Measurements from ENCODE around the gene DNAI4.

Gene DNAI4

DNA sequence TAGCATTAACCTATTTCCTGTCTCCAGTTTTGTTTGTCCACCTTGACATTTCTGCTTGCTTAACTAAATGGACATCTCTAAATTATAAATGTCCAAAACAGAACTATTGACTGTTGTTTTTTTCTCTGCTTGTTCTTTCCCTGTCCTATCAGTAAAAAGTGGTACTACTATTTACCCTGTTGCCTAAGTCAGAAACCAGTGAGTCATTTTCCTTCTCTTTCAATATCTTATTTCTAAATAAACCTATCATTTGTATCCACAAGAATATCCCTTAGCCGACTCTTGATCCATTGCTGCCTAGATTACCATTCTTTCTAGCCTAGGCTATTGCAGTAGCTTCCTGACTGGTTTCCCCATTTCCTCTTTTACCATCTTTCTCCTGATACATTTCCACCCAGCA, 22.6 kb upstream of the DNAI4 start:
- no peak for DNase-seq (ENCODE audit: low read depth)
- TF ChIP-seq, protein P1, sequence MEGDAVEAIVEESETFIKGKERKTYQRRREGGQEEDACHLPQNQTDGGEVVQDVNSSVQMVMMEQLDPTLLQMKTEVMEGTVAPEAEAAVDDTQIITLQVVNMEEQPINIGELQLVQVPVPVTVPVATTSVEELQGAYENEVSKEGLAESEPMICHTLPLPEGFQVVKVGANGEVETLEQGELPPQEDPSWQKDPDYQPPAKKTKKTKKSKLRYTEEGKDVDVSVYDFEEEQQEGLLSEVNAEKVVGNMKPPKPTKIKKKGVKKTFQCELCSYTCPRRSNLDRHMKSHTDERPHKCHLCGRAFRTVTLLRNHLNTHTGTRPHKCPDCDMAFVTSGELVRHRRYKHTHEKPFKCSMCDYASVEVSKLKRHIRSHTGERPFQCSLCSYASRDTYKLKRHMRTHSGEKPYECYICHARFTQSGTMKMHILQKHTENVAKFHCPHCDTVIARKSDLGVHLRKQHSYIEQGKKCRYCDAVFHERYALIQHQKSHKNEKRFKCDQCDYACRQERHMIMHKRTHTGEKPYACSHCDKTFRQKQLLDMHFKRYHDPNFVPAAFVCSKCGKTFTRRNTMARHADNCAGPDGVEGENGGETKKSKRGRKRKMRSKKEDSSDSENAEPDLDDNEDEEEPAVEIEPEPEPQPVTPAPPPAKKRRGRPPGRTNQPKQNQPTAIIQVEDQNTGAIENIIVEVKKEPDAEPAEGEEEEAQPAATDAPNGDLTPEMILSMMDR (IDR thresholded peaks at IDR 0.05; ENCODE audit: control insufficient read depth, extremely low read depth, insufficient read depth), result no peak
- H3K4me3 ChIP-seq (ENCODE audit: low read depth, low read length), result no peak overlapping the region

DNA sequence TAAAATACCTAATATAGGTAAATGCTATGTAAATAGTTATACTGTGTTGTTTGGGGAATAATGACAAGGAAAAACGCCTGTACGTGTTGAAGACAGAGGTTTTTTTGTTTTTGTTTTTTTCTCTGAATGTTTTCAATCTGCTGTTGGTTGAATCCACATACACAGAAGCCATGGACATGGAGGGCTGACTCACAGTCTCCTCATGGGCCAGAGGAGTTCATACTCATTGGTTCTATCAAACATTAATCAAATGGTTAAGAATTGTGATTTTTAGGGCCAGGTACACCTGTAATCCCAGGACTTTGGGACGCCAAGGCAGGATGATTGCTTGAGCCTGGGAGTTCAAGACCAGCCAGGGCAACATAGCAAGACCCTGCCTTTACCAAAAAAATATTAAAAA, 20.7 kb upstream of the DNAI4 start:
- H3K4me3 ChIP-seq (ENCODE audit: low read depth, low read length), result no peak overlapping the region
- TF ChIP-seq, protein P1 (IDR thresholded peaks at IDR 0.05; ENCODE audit: control insufficient read depth, extremely low read depth, insufficient read depth), result no peak
- DNase-seq (ENCODE audit: low read depth), result no peak

DNA sequence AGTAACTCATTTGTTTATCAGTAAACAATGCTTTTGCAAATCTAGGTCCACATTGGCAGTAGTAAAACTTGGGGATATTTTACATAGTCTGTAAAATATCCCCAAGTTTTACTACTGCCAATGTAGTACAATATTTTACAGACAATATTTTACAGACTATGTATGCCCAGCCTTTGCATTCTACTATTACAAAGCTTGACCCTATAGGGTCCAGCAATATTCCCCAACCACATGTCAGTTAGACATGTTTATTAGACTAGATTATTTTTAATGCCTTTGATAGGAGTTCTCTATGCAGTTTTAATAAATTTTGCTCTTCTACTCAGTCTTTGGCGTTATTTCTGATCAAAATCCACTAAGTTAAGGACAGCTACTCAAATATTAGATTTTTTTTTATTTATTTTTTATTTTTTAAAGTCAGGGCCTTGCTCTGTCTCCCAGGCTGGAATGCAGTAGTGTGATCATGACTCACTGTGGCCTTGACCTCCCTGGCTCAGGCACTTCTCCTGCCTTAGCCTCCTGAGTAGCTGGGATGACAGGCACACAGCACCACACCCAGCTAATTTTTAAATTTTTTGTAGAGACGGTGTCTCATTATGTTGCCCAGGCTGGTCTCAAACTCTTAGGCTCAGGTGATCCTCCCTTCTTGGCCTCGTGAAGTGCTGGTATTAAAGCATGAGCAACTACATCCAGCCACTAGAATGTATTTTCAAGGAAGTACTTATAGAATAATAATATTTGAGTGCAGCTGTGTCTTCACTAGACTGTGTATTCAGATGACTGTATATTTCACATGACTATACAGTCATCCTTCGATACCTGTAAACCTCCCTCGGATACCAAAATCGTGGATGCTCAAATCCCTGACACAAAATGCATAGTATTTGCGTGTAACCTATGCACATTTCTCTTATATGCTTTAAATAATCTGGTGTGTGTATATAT, 19.9 kb upstream of the DNAI4 start:
- TF ChIP-seq, protein P1 (IDR thresholded peaks at IDR 0.05; ENCODE audit: control insufficient read depth, extremely low read depth, insufficient read depth), result no peak
- no peak for DNase-seq (ENCODE audit: low read depth)
- no peak overlapping the region for H3K4me3 ChIP-seq (ENCODE audit: low read depth, low read length)

DNA sequence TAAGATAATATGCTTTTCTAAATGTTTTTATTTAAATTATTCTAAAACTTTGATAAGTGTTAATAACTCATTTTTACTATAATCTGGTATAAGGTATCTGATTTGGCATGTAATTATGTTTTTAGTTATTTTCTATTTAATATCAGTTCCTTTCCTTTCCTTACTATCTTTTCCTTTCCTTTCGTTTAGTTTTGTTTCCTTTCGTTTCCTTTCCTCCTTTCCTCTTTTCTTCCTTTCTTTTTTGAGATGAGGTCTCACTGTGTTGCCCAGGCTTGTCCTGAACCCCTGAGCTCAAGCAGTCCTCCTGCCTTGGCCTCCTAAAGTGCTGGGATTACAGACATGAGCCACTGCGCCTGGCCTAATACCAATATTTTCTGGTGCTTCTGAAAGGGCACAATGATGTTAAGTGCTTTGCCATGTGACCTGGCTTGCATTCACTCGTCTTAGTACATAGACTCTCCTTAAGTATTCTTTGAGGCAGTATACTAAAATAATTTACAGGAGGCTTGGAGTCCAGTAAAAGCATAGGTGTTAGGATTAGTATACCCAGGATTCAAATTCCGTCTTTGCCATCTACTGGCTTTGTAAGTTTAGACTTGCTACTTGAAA, 18.8 kb upstream of the DNAI4 start:
- TF ChIP-seq, protein P1 (IDR thresholded peaks at IDR 0.05; ENCODE audit: control insufficient read depth, extremely low read depth, insufficient read depth), result no peak
- no peak overlapping the region for H3K4me3 ChIP-seq (ENCODE audit: low read depth, low read length)
- no peak for DNase-seq (ENCODE audit: low read depth)

DNA sequence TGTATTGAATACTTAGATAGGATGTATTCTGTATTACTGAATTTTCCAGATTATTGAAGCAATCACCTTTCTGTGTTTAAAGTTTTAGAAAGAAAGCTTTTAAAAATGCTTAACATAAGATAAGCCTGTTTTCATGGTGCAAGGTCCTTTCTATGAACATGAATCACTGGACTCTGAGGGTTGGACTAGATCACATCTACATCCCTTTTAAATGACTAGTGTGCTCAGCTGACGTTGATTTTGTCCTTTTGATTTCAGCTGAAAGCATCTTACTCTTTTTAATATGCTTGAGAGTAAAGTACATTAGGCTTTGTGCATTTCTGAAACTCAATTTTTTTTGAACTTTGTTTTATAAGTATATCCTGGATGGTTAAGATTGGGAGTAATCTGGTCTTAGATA, 16.3 kb upstream of the DNAI4 start:
- no peak for DNase-seq (ENCODE audit: low read depth)
- TF ChIP-seq, protein P1 (IDR thresholded peaks at IDR 0.05; ENCODE audit: control insufficient read depth, extremely low read depth, insufficient read depth), result no peak
- H3K4me3 ChIP-seq (ENCODE audit: low read depth, low read length), result no peak overlapping the region

GRCh38 chr1:66938613-66939012, 14.0 kb upstream of the DNAI4 start:
- DNase-seq (ENCODE audit: low read depth), result no peak
- no peak overlapping the region for H3K4me3 ChIP-seq (ENCODE audit: low read depth, low read length)
- TF ChIP-seq, protein P1 (IDR thresholded peaks at IDR 0.05; ENCODE audit: control insufficient read depth, extremely low read depth, insufficient read depth), result no peak
